Naive thymus-derived CD4-positive, alpha-beta T cell (primary cell): ENCODE results near the gene LDB2. TPM values are rescaled to one million over a fixed set of nuclear protein-coding genes. Genes with fewer than 3 reads are reported as not detected.

ENCODE experiments used
- ATAC-seq: fragments of 150-1000 bp; cut with Tn5 transposase; 2 replicates; pipeline ENCODE4 v1.10.0; 2021; ENCODE audit warnings: mild to moderate bottlenecking, moderate library complexity
- CTCF ChIA-PET: fragments of 350-600 bp; sonication (Branson Sonifier 250); formaldehyde crosslinking; loops from one replicate; lab custom pipeline; 2021; ENCODE audit warnings: antibody characterized with exemption; lab: Charles Lee
- POLR2A ChIA-PET: fragments of 350-600 bp; sonication (Branson Sonifier 250); formaldehyde crosslinking; loops from one replicate; lab custom pipeline; 2021; ENCODE audit warnings: antibody characterized with exemption, inconsistent platforms; lab: Charles Lee
- DNase-seq, 9 donors: peaks; one replicate each; pipeline versions ENCODE4 v3.0.0 to v3.0.0-alpha.2; 2020 to 2022; ENCODE audit warnings: mixed read lengths in 1 of 9
- H3K27ac ChIP-seq: one replicate; pipeline ENCODE4 v1.7.0; 2013; ENCODE audit warnings: mild to moderate bottlenecking, low read depth, low read length, moderate library complexity
- H3K27me3 ChIP-seq, 2 donors: one replicate each; pipeline ENCODE4 v1.7.0; 2013; ENCODE audit warnings: low read length in 2 of 2, mild to moderate bottlenecking in 2 of 2, moderate library complexity in 2 of 2; ENCODE audit not compliant: control insufficient read depth in 2 of 2, insufficient read depth in 2 of 2
- H3K36me3 ChIP-seq, 3 experiments: 1 replicate in 2 of 3; 2 replicates in 1 of 3; pipeline ENCODE4 v1.7.0; 2013; ENCODE audit warnings: low read length in 3 of 3, mild to moderate bottlenecking in 3 of 3, moderate library complexity in 1 of 3; ENCODE audit not compliant: insufficient read depth in 3 of 3, control insufficient read depth in 2 of 3
- H3K4me1 ChIP-seq, 2 donors: one replicate each; pipeline ENCODE4 v1.7.0; 2013; ENCODE audit warnings: low read length in 2 of 2, mild to moderate bottlenecking in 2 of 2, moderate library complexity in 1 of 2; ENCODE audit not compliant: control insufficient read depth in 2 of 2, insufficient read depth in 2 of 2
- H3K4me3 ChIP-seq: 2 replicates; pipeline ENCODE4 v1.7.0; 2013; ENCODE audit warnings: mild to moderate bottlenecking, low read length
- H3K9me3 ChIP-seq, 3 experiments: 1 replicate in 2 of 3; 2 replicates in 1 of 3; pipeline ENCODE4 v1.7.0; 2013; ENCODE audit warnings: low read length in 3 of 3; ENCODE audit not compliant: control insufficient read depth in 2 of 3
- H3K27ac Mint-ChIP-seq, 9 donors: one replicate each; pipeline ENCODE4 v1.8.0; 2020 to 2022; ENCODE audit warnings: mixed read lengths in 9 of 9, mild to moderate bottlenecking in 8 of 9, moderate library complexity in 5 of 9, inconsistent platforms in 2 of 9
- H3K27me3 Mint-ChIP-seq, 5 donors: one replicate each; pipeline ENCODE4 v1.8.0; 2021 to 2022; ENCODE audit warnings: mixed read lengths in 5 of 5, mild to moderate bottlenecking in 1 of 5
- H3K36me3 Mint-ChIP-seq, 5 donors: one replicate each; pipeline ENCODE4 v1.8.0; 2020 to 2022; ENCODE audit warnings: mixed read lengths in 5 of 5, mild to moderate bottlenecking in 3 of 5, inconsistent platforms in 1 of 5
- H3K4me1 Mint-ChIP-seq, 7 donors: one replicate each; pipeline ENCODE4 v1.8.0; 2020 to 2022; ENCODE audit warnings: mixed read lengths in 7 of 7, mild to moderate bottlenecking in 3 of 7, inconsistent platforms in 1 of 7
- H3K4me3 Mint-ChIP-seq, 10 donors: one replicate each; pipeline ENCODE4 v1.8.0; 2020 to 2022; ENCODE audit warnings: mild to moderate bottlenecking in 10 of 10, mixed read lengths in 10 of 10, moderate library complexity in 6 of 10, inconsistent platforms in 2 of 10
- H3K9me3 Mint-ChIP-seq, 11 donors: one replicate each; pipeline ENCODE4 v1.8.0; 2020 to 2022; ENCODE audit warnings: mixed read lengths in 11 of 11, mild to moderate bottlenecking in 4 of 11, inconsistent platforms in 1 of 11, moderate library complexity in 1 of 11
- intact Hi-C, 2 donors: fragments of 100-400 bp; cut with micrococcal nuclease; formaldehyde crosslinking; loops; one replicate each; pipeline ENCODE4 v1.15.1; 2023
- polyA plus RNA-seq, 2 donors: library from polyadenylated mRNA; unstranded; fragments of 300-500 nt; fragmentation: Illumina TruSeq; gene quantifications; one replicate each; pipeline ENCODE4 v1.2.3, GENCODE V29; 2021
- total RNA-seq, 6 experiments: library from RNA in 5 of 6; stranded (reverse) in 5 of 6; gene quantifications; 1 replicate in 5 of 6; 2 replicates in 1 of 6; pipeline ENCODE4 v1.2.3 and lab custom pipeline; 2021 to 2026

Gene LDB2
- total and polyA plus RNA-seq, 7 experiments from 2014 or later: 0.29 to 1.5 TPM; not detected in 5

DNA sequence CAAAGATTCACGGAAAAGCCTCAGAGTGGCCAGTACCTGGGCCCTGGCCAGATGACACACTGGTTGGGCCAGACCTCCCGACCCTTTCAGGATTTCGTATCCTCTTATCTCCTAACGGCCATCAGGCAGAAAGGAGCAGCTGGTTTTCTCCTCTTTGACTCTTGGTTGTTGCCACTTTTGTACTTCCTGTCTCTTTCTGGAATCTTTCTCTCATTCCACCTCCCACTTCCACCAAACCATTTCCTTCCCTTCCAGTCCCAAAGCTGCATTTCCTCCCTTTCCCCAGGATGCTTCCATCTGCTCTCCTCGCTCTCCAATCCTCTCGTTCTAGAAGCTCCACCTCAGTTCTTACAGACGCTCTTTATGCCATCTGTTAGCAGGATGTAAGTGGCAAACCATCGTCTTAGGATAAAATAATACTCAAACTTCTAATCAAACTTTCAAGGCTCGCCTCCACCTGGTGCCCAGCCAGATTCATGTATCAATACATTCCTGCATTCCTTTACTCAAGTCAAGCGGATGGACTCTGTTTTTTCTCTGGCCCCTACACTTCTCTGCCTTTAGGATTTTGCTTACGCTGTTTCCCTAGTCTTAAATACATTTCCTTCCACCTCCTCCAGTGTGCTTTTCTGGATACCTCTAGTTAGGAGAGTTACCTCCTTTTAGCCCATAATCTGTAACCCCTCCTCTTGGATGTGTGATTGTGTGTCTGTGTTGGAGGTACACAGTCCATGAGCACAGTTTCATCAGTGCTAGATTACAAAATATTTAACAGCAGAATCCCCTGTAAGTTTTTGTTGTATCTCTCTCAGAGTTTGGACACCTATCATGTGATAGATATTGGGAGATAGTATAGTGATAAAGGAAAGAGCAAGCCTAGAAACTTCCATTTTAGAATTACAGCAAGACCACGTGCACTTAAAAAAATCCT, 70.4 kb downstream of the LDB2 start:
- DNase-seq: no peak
- ATAC-seq: no peak
- H3K9me3 ChIP-seq: no peaks in the 10 kb centered on the region
- ChIA-PET CTCF (interaction anchor here (0.7 kb wide), 1 partner anchor 31 kb away, joined by 3 read pairs; no protein-coding TSS in a partner anchor), POLR2A (no interaction called here)
- H3K4me3 ChIP-seq: no peak overlapping the region
- no peaks in the 10 kb centered on the region for H3K4me1 Mint-ChIP-seq
- no peaks in the 10 kb centered on the region for H3K4me1 ChIP-seq
- H3K36me3 Mint-ChIP-seq: no peaks in the 10 kb centered on the region
- H3K27ac Mint-ChIP-seq: no peak overlapping the region
- H3K9me3 Mint-ChIP-seq: peaks cover 0 to 4% (median 0%) of the 10 kb centered on the region in 11 donors
- H3K36me3 ChIP-seq: no peaks in the 10 kb centered on the region
- H3K27ac ChIP-seq: no peak overlapping the region
- no peaks in the 10 kb centered on the region for H3K27me3 ChIP-seq
- intact Hi-C loops: no loop called here
- peaks cover 0 to 28% (median 5%) of the 10 kb centered on the region in 5 donors for H3K27me3 Mint-ChIP-seq
- no peak overlapping the region for H3K4me3 Mint-ChIP-seq

DNA sequence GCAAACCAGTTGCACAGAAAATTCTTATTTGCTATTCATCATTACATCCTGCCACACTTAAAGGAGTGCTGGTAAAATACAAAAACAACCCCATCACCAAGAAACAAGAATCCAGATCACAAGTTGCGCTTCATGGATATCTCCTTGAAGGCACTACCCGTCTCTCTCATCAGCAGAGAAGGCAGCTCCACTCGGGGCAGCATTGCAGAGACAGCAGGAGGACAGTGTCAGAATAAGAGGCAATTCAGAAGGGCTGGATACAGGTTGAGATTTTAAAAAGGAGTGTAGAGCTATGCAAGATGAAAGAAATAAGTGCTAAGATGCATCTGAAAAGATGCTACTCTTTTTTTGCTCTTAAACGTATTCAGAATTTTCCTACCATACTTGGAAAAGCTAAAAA, 71.4 kb downstream of the LDB2 start:
- ChIA-PET CTCF (interaction anchor here (0.7 kb wide), 1 partner anchor 30 kb away, joined by 3 read pairs; no protein-coding TSS in a partner anchor), POLR2A (no interaction called here)

DNA sequence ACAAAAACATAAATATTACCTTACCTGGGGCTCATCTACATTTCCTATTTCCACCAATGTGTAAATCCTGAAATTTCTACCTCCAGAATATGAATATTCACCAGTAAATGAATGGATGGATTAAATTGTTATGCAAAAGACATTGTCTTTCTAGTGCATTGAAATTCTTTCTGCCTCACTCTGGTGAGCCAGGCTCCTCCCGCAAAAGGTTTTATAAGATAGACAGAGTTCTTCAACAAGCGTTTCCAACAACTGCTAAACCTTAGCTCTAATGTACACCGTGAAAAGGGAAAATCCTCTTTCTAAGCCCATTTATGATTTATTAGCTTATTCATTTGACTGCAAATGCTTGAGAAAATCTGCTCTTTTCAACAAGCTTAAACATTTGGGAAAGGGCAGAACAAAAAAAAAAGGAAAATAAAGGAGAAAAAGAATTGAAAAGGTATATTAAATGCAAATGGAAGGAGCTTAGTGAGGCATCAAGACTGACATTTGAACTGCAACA, 72.0 kb downstream of the LDB2 start:
- peaks cover 0 to 4% (median 0%) of the 10 kb centered on the region in 11 donors for H3K9me3 Mint-ChIP-seq
- no peaks in the 10 kb centered on the region for H3K4me1 Mint-ChIP-seq
- Histone ChIP-seq H3K4me3 (no peak overlapping the region), H3K27me3 (no peaks in the 10 kb centered on the region), H3K36me3 (no peaks in the 10 kb centered on the region), H3K9me3 (no peaks in the 10 kb centered on the region), H3K4me1 (no peaks in the 10 kb centered on the region), H3K27ac (no peak overlapping the region)
- POLR2A ChIA-PET: no interaction called here
- H3K27ac Mint-ChIP-seq: no peak overlapping the region
- no peak for ATAC-seq
- H3K27me3 Mint-ChIP-seq: peaks cover 0 to 34% (median 5%) of the 10 kb centered on the region in 5 donors
- H3K4me3 Mint-ChIP-seq: no peak overlapping the region
- H3K36me3 Mint-ChIP-seq: no peaks in the 10 kb centered on the region
- DNase-seq: no peak
- CTCF ChIA-PET: no interaction called here
- intact Hi-C loops: no loop called here

More for the DNA sequence above, 71.4 kb downstream of the LDB2 start:
- Histone ChIP-seq H3K4me3 (no peak overlapping the region), H3K4me1 (no peaks in the 10 kb centered on the region), H3K9me3 (no peaks in the 10 kb centered on the region), H3K27me3 (no peaks in the 10 kb centered on the region), H3K36me3 (no peaks in the 10 kb centered on the region), H3K27ac (no peak overlapping the region)
- DNase-seq: no peak
- intact Hi-C loops: no loop called here
- Mint-ChIP-seq H3K4me3 (no peak overlapping the region), H3K27me3 (peaks cover 0 to 34% (median 5%) of the 10 kb centered on the region in 5 donors), H3K27ac (no peak overlapping the region), H3K4me1 (no peaks in the 10 kb centered on the region), H3K36me3 (no peaks in the 10 kb centered on the region), H3K9me3 (peaks cover 0 to 4% (median 0%) of the 10 kb centered on the region in 11 donors)
- ATAC-seq: no peak

DNA sequence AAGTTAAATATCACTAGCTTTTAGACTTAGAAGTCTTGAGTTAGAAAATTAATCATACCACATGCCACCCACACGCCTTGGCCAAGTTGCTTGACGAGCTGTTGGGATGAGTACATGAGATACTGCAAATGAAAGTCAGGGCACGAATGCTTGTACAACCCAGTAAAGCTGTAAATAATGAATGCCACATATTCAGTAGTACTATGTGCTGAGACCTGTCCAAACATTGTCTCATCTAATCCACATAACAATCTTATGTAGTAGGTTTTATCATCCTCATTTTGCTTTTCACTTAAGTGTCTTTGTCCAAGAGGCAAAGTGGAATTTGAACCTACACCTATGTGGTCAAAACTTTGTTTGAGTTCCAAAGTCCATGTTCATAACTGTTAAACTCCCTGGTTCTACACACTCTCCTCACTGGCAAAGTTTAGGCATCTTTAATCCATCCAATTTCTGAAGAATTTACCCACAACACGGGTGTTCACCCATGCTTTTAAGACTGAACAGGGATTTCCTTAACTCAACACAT, 74.1 kb downstream of the LDB2 start:
- peaks cover 0 to 4% (median 0%) of the 10 kb centered on the region in 11 donors for H3K9me3 Mint-ChIP-seq
- Histone ChIP-seq H3K9me3 (no peaks in the 10 kb centered on the region), H3K36me3 (no peaks in the 10 kb centered on the region), H3K4me1 (no peaks in the 10 kb centered on the region), H3K4me3 (no peak overlapping the region), H3K27ac (no peak overlapping the region), H3K27me3 (no peaks in the 10 kb centered on the region)
- no peaks in the 10 kb centered on the region for H3K36me3 Mint-ChIP-seq
- ChIA-PET CTCF (no interaction called here), POLR2A (no interaction called here)
- no peak overlapping the region for H3K4me3 Mint-ChIP-seq
- no peak for ATAC-seq
- H3K27ac Mint-ChIP-seq: no peak overlapping the region
- intact Hi-C loops: no loop called here
- no peak for DNase-seq
- H3K4me1 Mint-ChIP-seq: no peaks in the 10 kb centered on the region
- H3K27me3 Mint-ChIP-seq: peaks cover 0 to 25% (median 0%) of the 10 kb centered on the region in 5 donors

DNA sequence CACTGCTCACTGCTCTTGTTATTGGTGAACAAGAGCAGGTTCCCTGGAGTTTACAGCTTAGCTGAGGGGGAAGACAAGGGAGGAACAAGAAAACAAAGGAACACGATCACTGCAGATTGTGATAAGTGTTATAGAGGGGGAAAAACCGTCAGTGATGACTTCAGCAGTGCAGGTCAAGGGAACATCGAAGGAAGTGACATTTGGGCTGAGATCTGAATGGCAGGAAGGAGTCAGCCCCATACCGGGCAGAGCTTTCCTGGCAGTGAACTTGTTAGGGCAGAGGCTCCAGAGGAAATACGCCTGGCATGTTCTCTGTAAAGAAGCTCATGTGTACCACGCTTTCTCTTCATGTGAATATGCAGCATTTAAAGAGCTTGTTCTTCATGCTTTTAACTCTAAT, 78.1 kb downstream of the LDB2 start:
- POLR2A ChIA-PET: no interaction called here
- ATAC-seq (no peak), DNase-seq (no peak)
- Histone ChIP-seq H3K4me3 (no peak overlapping the region), H3K36me3 (no peaks in the 10 kb centered on the region), H3K27me3 (no peaks in the 10 kb centered on the region), H3K27ac (no peak overlapping the region), H3K9me3 (no peaks in the 10 kb centered on the region), H3K4me1 (no peaks in the 10 kb centered on the region)
- CTCF ChIA-PET: no interaction called here
- H3K27ac Mint-ChIP-seq: no peak overlapping the region
- no peak overlapping the region for H3K4me3 Mint-ChIP-seq
- peaks cover 0 to 28% (median 5%) of the 10 kb centered on the region in 5 donors for H3K27me3 Mint-ChIP-seq
- no peaks in the 10 kb centered on the region for H3K4me1 Mint-ChIP-seq
- H3K36me3 Mint-ChIP-seq: no peaks in the 10 kb centered on the region
- intact Hi-C loops: no loop called here
- H3K9me3 Mint-ChIP-seq: peaks cover 0 to 4% (median 0%) of the 10 kb centered on the region in 11 donors

DNA sequence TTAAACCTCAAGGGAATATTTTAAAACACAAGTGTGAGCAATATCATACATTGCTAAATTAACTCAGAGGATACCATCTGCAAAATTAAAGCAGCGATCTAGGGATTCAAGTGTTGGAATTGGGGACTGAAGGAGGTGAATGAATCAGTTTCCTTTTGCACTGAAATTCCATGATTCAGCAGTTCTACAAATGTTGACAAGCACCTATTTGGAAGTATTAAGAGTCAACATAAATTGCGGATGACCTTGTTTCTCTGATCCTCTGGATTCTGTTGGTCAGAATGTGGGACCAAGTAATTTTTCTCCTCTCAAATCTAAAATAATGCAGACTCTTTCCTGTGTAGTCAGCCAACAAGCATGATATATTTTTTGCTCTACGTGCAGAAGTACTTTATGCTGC, 78.8 kb downstream of the LDB2 start:
- Mint-ChIP-seq H3K27ac (no peak overlapping the region), H3K4me3 (no peak overlapping the region), H3K36me3 (no peaks in the 10 kb centered on the region), H3K27me3 (peaks cover 0 to 28% (median 7%) of the 10 kb centered on the region in 5 donors), H3K9me3 (peaks cover 0 to 3% (median 0%) of the 10 kb centered on the region in 11 donors), H3K4me1 (no peaks in the 10 kb centered on the region)
- H3K36me3 ChIP-seq: no peaks in the 10 kb centered on the region
- intact Hi-C loops: no loop called here
- no peaks in the 10 kb centered on the region for H3K27me3 ChIP-seq
- ChIA-PET CTCF (no interaction called here), POLR2A (no interaction called here)
- H3K4me3 ChIP-seq: no peak overlapping the region
- no peaks in the 10 kb centered on the region for H3K9me3 ChIP-seq
- ATAC-seq (no peak), DNase-seq (no peak)
- no peaks in the 10 kb centered on the region for H3K4me1 ChIP-seq
- no peak overlapping the region for H3K27ac ChIP-seq
